ENCODE results near the gene DPP10. TPM values are rescaled to one million over a fixed set of nuclear protein-coding genes. Genes with fewer than 3 reads are reported as not detected.

The DPP10 gene
- total and polyA plus RNA-seq, 4 donors, result 0.08 to 5.0 (median 0.27) TPM

GRCh38 chr2:114724454-114724853, 282.0 kb downstream of the DPP10 start:
- H3K9me3 ChIP-seq (ENCODE audit: control insufficient read depth in 4 of 4, insufficient read depth in 3 of 4, low read length in 3 of 4), result peaks cover 0 to 2% (median 0%) of the 10 kb centered on the region in 4 donors
- no peaks in the 10 kb centered on the region for H3K36me3 ChIP-seq (ENCODE audit: control insufficient read depth in 4 of 4, insufficient read depth in 4 of 4, low read length in 4 of 4)
- DNase-seq (peak; percentile 14 to 66 (median 37)), ATAC-seq (ENCODE audit: insufficient read depth, low FRiP score) (no peak)
- H3K27me3 ChIP-seq (ENCODE audit: control insufficient read depth in 3 of 3, insufficient read depth in 3 of 3, low read length in 2 of 3), result no peaks in the 10 kb centered on the region
- H3K4me1 ChIP-seq (ENCODE audit: control insufficient read depth in 5 of 5, insufficient read depth in 5 of 5, low read length in 5 of 5), result no peaks in the 10 kb centered on the region
- no peak for TF ChIP-seq CTCF (IDR thresholded peaks at IDR 0.05; ENCODE audit: control extremely low read depth, extremely low read depth)
- WGBS, 2 donors, result 53 to 68% methylated on average over 1 of the region's 1 CpG
- no peak overlapping the region for H3K4me3 ChIP-seq
- H3K27ac ChIP-seq (ENCODE audit: low read depth in 1 of 2, low read length in 1 of 2), result no peak overlapping the region
- H3K9ac ChIP-seq (ENCODE audit: insufficient read depth in 1 of 2, low read length in 2 of 2), result no peak overlapping the region

GRCh38 chr2:114727012-114727411, 284.6 kb downstream of the DPP10 start:
- H3K36me3 ChIP-seq (ENCODE audit: control insufficient read depth in 4 of 4, insufficient read depth in 4 of 4, low read length in 4 of 4), result no peaks in the 10 kb centered on the region
- no peak for DNase-seq
- no peak overlapping the region for H3K27ac ChIP-seq (ENCODE audit: low read depth in 1 of 2, low read length in 1 of 2)
- no peak for TF ChIP-seq CTCF (IDR thresholded peaks at IDR 0.05; ENCODE audit: control extremely low read depth, extremely low read depth)
- H3K27me3 ChIP-seq (ENCODE audit: control insufficient read depth in 3 of 3, insufficient read depth in 3 of 3, low read length in 2 of 3), result no peaks in the 10 kb centered on the region
- no peak overlapping the region for H3K9ac ChIP-seq (ENCODE audit: insufficient read depth in 1 of 2, low read length in 2 of 2)
- no peak overlapping the region for H3K4me3 ChIP-seq
- no peak for ATAC-seq (ENCODE audit: insufficient read depth, low FRiP score)
- no peaks in the 10 kb centered on the region for H3K4me1 ChIP-seq (ENCODE audit: control insufficient read depth in 5 of 5, insufficient read depth in 5 of 5, low read length in 5 of 5)
- 67 to 73% methylated on average over 3 of the region's 3 CpGs for WGBS, 2 donors
- peaks cover 0 to 2% (median 0%) of the 10 kb centered on the region in 4 donors for H3K9me3 ChIP-seq (ENCODE audit: control insufficient read depth in 4 of 4, insufficient read depth in 3 of 4, low read length in 3 of 4)

- DNase-seq (no peak), ATAC-seq (ENCODE audit: insufficient read depth, low FRiP score) (no peak)
- TF ChIP-seq CTCF (IDR thresholded peaks at IDR 0.05; ENCODE audit: control extremely low read depth, extremely low read depth), result no peak
- Histone ChIP-seq H3K4me3 (no peak overlapping the region), H3K4me1 (ENCODE audit: control insufficient read depth in 5 of 5, insufficient read depth in 5 of 5, low read length in 5 of 5) (no peaks in the 10 kb centered on the region), H3K27ac (ENCODE audit: low read depth in 1 of 2, low read length in 1 of 2) (no peak overlapping the region), H3K9me3 (ENCODE audit: control insufficient read depth in 4 of 4, insufficient read depth in 3 of 4, low read length in 3 of 4) (peaks cover 0 to 2% (median 0%) of the 10 kb centered on the region in 4 donors), H3K9ac (ENCODE audit: insufficient read depth in 1 of 2, low read length in 2 of 2) (no peak overlapping the region), H3K36me3 (ENCODE audit: control insufficient read depth in 4 of 4, insufficient read depth in 4 of 4, low read length in 4 of 4) (no peaks in the 10 kb centered on the region), H3K27me3 (ENCODE audit: control insufficient read depth in 3 of 3, insufficient read depth in 3 of 3, low read length in 2 of 3) (no peaks in the 10 kb centered on the region)
- 74 to 78% methylated on average over 4 of the region's 4 CpGs for WGBS, 2 donors
Observed at GRCh38 chr2:114728372-114728771, 285.9 kb downstream of the DPP10 start.

- ATAC-seq (ENCODE audit: insufficient read depth, low FRiP score) (no peak), DNase-seq (peak in 2 of 3 donors; percentile 49 to 54)
- Histone ChIP-seq H3K4me3 (no peak overlapping the region), H3K9me3 (ENCODE audit: control insufficient read depth in 4 of 4, insufficient read depth in 3 of 4, low read length in 3 of 4) (peaks cover 0 to 2% (median 0%) of the 10 kb centered on the region in 4 donors), H3K27ac (ENCODE audit: low read depth in 1 of 2, low read length in 1 of 2) (no peak overlapping the region), H3K4me1 (ENCODE audit: control insufficient read depth in 5 of 5, insufficient read depth in 5 of 5, low read length in 5 of 5) (no peaks in the 10 kb centered on the region), H3K9ac (ENCODE audit: insufficient read depth in 1 of 2, low read length in 2 of 2) (no peak overlapping the region), H3K36me3 (ENCODE audit: control insufficient read depth in 4 of 4, insufficient read depth in 4 of 4, low read length in 4 of 4) (no peaks in the 10 kb centered on the region), H3K27me3 (ENCODE audit: control insufficient read depth in 3 of 3, insufficient read depth in 3 of 3, low read length in 2 of 3) (no peaks in the 10 kb centered on the region)
- peak; percentile 4 for TF ChIP-seq CTCF (IDR thresholded peaks at IDR 0.05; ENCODE audit: control extremely low read depth, extremely low read depth)
- 71 to 77% methylated on average over 5 of the region's 5 CpGs for WGBS, 2 donors
Observed at GRCh38 chr2:114729026-114729425, 286.6 kb downstream of the DPP10 start.

Measured in lung (tissue), 12 donors.